Measurements from ENCODE around the gene CDCA4. TPM values are rescaled to one million over a fixed set of nuclear protein-coding genes. Genes with fewer than 3 reads are reported as not detected.
"Not testable (repeated sequence)": the region's sequence is repeated elsewhere in the genome, so short reads cannot be mapped to it uniquely, and the experiment has no call there.

Gene CDCA4
- total RNA-seq: 3.1 TPM
- long read RNA-seq, partial matches to known transcripts: 0 of 3 reads
- long read RNA-seq, other reads (novel, unspliced or antisense): 0 of 3 reads

DNA sequence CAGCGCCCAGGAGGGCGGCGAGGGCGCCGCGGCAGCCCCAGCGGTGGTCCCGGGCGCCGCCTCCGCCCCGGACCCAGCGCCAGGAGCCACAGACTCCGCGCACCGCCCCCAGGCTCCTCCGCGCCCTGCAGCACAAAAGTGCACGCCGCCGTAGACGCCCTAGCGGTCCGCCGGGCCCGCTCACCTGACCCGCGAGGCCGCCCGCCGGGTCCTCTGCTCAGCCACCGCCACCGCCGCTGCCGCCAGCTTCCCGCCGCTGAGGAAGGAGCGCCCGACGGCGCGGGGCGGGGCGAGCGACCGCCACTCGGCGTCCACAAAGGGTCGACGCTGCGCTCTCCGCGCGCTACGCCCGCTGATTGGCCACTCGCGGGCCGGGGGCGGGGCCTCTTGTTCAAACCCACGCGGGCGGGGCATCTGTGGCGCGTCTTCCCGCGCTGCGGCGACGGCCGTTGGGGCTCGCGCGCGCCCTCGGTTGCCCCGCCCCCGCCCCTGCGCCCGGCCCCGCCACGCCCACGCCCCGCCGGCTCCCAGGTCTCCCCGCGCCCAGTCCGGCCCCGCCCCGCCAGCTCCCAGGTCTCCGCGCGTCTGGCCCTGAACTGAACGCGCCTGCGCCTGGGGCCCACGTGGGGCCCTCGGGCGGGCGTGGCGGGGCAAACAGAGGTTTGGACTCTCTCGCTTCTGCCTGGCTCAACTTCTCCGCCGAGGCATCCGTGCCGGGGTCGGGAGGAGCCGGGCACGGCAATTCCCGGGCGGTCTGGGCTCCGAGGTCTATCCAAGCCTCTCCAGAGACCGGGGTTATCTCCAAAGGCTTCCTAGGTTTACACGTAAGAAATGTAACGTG, at the start of gene CDCA4:
Gene CDCA4 (minus strand): TSS at position 269 of the 841 bp plus-strand sequence. CDS start 9,154 bp downstream, outside the sequence.
- DNase-seq (ENCODE audit: missing footprints) (peak; percentile 99), ATAC-seq (peak; percentile 99)
- intact Hi-C loops (cut with DNase I): loop anchor here (1.0 to 2.0 kb wide), 3 partner anchors 35 to 70 kb away; partner anchors contain the start of gene AHNAK2

DNA sequence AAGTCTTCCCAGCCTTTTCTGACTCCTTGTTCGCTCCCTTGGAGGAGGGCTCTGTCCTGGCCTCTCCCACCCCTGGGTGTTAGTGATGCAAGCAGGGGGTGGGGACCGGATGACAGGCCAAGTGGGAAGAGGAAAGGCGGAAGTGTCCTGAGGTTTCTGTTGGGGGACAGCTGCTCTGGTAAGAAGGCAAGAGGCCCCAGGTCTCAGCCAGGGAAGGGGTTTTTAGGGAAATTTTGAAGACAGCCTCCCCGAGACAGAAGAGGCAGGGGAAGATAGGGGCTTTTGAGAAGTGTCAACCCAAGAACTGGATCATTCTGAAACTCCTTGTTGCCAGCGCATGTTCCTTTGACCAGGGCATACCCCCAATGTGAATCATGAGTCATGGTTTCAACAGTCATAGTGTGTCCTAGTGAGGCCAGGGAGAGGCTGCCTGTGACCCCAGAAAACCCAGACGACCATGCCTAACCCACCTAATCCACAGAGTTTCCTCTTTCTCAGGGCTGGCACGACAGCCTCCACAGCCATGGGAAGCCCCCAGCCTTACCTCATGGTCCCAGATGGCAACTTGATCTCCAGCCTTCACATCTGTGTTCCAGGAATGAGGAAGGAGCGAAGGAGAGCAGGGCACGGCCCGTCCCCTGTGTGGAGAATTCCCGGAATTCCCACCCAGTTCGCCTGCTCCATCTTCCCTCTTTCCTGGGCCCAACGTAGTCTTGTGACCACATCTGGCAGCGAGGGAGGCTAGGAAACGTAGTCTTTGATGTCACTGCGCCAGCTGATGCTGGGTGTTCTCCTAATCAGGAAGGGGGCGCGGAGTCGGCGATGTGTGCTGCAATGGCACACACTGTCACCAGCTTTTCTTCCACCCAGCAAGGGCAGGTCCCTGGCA, 49.2 kb upstream of the CDCA4 start:
- ATAC-seq: peak; percentile 53
- DNase-seq (ENCODE audit: missing footprints): peak; percentile 74
- intact Hi-C loops (cut with DNase I): no loop called here

DNA sequence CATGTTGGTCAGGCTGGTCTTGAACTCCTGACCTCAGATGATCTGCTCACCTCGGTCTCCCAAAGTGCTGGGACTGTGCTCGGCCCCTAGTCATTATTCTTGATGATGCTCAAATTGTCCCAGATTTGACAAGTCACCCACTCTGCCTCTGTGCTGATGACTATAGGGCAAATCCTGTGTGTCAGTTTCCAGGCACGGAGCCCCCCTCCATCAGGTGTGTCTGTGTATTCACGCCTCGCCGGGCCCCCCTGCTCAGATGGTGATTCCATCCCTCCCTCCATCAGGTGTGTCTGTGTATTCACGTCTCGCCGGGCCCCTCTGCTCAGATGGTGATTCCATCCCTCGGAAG, 48.6 kb upstream of the CDCA4 start:
- no peak for ATAC-seq
- no peak for DNase-seq (ENCODE audit: missing footprints)
- intact Hi-C loops (cut with DNase I): no loop called here

DNA sequence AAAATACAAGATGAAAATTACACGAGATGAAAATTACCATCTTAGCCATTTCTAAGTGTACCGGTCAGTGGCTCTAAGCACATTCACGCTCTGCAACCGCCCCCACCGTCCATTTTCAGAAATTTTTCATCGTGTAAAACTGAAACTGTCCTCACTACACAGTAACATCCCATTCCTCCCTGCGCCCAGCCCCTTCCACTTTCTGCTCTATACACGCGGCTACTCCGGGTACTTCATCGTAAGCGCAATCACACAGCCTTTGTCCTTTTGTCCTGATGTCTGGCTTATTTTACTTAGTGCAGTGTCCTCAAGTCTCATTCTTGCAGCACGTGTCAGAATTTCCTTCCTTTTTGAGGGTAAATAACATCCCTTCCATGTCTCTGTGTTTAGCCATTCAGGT, 47.9 kb upstream of the CDCA4 start:
- DNase-seq (ENCODE audit: missing footprints): no peak
- intact Hi-C loops (cut with DNase I): no loop called here

DNA sequence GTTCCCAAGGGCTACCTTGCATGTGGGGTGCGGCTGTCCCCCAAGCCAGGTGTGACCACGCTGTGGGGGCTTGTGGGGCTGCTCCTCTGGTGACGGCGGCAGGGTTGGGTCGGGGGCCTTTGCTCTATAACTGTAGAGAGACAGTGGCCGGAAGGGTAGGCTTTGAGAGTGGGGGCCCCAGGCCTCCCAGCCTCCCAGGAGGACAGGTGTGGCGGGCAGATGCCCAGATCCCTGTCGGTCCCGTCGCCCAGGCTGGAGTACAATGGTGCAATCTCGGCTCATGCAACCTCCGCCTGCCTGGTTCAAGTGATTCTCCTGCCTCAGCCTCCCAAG, 47.1 kb upstream of the CDCA4 start:
- intact Hi-C loops (cut with DNase I): no loop called here
- DNase-seq (ENCODE audit: missing footprints): no peak

More for the DNA sequence above, 47.9 kb upstream of the CDCA4 start:
- no peak for ATAC-seq

DNA sequence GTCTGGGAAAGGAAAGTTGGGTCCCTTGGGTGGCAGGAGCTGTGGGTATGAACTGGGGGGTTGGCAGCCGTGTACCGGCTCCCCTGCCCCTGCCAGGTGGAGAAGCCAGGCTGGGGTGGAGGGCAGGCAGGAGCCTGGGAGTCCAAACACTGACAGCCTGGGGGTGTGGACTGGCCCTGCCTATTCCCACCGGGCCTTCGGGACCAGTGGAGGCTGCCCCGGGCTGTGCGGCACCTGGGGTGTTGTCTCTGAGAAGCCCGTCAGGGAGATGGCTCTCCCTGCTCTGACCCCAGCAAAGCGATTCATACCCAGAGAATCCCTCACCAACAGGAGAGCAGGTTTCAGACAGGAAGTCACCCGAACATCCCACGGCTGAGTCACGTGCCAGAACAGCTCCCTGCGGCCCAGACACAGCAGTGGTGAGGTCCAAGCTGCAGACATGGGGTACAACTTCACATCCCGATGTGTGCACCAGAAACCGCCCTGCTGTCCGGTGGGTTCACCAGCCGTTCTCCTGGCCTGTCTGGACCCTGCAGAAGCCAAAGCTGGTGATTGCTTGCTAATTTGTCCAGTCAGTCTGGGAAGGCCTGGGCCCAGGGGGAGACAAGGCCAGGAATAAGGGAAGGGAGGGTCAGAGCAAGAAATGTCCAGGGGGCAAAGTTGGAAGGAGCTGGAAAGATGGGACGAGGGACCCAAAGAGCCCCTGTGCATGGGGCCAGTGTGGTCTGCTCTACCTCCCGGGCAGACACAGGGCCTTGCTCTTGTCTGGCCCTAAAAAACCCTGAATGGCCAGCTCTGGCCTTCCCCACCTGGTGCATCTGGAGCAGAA, 46.5 kb upstream of the CDCA4 start:
- no peak for ATAC-seq
- DNase-seq (ENCODE audit: missing footprints): no peak
- intact Hi-C loops (cut with DNase I): no loop called here

More for the DNA sequence above, 47.1 kb upstream of the CDCA4 start:
- ATAC-seq: no peak

DNA sequence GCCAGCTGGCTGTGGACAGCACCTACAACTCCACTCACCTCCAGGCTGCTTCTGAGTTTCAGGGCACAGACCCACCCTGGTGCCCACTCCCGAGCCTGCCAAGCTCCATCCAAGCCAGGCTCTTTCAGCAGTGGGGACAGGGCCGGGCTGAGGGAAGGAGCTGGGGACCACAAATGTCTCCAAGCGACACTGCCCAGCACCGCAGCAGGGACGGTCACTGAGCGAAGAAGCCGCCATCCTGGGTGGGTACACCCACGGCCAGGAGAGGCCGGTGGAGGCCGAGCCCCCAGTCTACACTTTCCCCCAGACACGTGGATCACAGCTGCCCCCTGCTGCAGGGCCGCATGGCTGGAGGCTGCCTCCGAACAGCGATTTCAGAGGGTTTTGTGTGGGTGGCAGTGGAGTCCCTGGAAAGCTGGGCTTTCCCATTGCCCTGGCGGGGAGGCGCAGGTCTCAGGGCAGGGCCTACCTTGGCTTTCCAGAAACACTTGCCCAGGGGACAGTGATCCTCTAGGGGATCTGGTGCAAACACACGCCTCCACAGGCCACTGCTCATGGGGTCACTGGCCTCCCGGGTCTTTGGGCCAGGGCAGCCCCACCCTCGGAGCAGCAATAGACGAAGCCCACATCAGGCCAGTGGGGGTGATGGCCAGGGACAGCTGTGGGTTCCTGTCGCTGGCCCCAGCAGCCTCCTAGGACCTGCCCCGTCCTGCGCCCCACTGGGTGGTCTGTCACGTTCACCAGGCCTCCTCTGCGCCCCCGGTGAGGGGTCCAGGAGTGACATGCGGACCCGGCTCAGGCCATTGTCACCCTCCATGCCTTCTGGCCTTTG, 45.6 kb upstream of the CDCA4 start:
- DNase-seq (ENCODE audit: missing footprints) (no peak), ATAC-seq (no peak)
- intact Hi-C loops (cut with DNase I): no loop called here

DNA sequence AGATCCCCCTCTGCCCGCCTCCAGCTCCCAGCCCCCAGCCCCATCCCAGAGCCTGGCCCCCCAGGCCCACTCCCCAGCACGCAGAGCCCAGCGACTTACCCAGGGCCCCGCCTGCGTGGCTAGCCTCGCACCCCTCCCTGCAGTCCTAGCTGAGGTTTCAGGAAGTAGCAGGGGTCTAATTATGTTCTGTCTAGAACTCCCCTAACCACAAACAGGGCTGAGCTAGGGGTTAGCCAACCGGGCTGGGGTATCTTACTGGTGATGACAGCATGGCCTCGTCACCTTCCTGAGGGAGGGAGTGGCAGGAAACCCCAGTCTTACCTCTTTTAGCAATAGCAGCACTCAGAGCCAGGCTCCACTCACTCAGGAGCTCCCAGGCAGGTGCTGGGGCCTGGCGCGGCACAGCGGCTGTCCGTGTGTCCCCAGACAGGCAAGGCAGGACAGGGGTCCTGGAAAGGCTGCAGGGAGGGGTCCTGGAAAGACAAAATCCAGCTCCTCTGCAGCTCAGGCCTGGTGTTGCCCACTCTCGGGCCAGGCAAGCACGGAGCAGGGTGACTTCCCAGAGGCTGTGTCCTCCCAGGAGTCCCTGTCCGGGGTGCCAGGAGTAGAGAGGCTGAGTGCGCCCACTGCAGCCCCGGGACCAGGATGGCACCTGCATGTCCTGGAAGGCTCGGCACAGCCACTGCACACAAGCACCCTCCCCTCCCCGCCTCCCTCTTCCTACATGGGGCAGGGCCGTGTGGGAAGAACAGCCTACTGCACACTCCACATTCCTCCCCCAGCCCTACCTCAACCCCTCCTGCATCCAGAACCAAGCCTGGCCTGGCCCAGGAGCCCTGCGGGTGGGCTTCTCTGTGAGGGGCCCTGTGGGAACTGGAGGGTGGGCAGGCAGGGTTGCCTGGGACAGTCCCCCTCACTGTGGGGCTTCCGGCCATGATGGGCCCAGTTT, 44.7 kb upstream of the CDCA4 start, which contains the start of gene GPR132:
Gene GPR132 (minus strand): TSS at position 151 of the 949 bp plus-strand sequence. CDS start 10,010 bp downstream, outside the sequence.
- intact Hi-C loops (cut with DNase I): no loop called here
- ATAC-seq (peak; percentile 47), DNase-seq (ENCODE audit: missing footprints) (peak; percentile 86)

DNA sequence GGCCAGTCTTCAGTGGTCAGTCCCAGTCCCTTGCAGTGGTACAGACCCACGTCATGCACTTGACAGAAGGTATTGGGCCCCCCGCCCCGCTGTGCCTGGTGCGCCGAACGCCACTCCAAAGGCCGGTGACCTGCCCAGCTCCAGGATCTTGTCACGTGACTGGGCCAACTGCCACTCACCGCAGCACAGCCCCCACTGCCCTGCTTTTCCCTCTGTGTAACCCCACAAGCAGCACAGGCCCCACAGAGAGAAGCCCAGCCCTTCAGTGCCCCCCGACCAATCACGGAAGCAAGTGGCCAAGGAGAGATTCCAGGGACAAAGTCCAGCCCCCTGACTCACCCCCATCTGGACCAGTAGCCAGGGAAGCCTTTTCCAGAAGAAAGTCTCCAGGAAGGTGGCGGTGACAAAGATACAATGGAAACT, 43.8 kb upstream of the CDCA4 start:
- DNase-seq (ENCODE audit: missing footprints): peak; percentile 76
- intact Hi-C loops (cut with DNase I): no loop called here
- ATAC-seq: no peak

DNA sequence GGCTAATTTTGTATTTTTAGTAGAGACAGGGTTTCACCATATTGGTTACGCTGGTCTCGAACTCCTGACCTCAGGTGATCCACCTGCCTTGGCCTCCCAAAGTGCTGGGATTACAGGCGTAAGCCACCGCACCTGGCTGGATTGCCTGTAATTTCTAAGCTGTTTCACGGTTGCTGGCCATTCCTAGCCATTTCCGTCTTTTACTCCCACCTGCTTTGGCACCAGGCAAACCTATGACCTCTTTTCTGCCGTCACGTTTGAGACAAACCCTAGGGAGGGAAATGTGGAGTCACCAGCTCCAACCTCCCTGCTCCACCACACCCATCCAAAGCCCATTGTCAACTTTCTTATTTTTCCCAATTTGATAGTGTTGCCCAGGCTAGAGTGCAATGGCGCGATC, 43.1 kb upstream of the CDCA4 start:
- intact Hi-C loops (cut with DNase I): no loop called here
- no peak for DNase-seq (ENCODE audit: missing footprints)
- no peak for ATAC-seq

DNA sequence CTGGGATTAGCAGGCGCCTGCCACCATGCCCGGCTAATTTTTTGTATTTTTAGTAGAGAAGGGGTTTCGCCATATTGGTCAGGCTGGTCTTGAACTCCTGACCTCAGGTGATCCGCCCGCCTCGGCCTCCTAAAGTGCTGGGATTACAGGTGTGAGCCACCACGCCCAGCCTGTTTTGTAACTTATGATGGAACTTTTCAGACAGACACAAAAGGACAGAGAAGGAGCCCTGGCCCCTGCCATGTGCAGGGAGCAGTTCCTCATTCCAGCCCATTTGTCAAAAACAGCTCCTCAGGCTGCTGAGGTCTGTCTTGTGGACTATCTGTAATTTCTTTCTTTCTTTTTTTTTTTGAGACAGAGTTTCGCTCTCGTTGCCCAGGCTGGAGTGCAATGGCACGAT, 42.6 kb upstream of the CDCA4 start:
- intact Hi-C loops (cut with DNase I); ATAC-seq; DNase-seq (ENCODE audit: missing footprints): not testable (repeated sequence)

DNA sequence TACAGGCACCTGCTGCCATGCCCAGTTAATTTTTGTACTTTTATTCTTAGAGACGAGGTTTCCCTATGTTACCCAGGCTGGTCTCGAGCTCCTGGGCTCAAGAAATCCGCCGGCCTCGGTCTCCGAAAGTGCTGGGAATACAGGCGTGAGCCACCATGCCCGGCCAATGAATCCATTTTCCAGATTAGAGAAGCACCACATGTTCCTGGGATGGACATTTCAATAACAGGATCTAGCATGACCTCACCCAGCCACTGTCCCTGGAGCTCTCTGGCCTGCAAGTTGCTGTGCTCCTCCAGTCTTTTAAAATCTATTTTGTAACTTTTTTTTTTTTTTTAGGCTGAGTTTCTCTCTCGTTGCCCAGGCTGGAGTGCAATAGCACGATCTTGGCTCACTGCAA, 42.2 kb upstream of the CDCA4 start:
- intact Hi-C loops (cut with DNase I): no loop called here
- no peak for DNase-seq (ENCODE audit: missing footprints)
- no peak for ATAC-seq

DNA sequence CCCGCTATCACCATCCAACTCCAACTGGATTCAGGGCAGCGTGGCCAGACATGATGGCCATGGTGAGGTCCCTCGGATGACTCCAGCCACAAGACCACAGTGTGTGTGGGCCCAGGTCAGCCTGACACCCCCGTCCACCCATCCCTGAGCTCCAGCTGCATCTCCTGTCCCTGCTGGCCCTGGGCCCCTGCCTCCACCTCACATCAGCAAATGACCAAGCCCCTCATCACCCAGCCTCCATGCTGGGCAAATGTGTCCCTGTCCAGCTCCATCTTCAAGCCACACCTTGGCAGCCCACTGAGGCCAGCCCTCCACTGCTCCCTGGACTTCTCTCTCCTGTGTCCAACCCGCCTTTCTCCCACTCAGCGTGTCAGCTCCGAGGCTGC, 41.2 kb upstream of the CDCA4 start:
- ATAC-seq: no peak
- DNase-seq (ENCODE audit: missing footprints): no peak
- intact Hi-C loops (cut with DNase I): no loop called here

DNA sequence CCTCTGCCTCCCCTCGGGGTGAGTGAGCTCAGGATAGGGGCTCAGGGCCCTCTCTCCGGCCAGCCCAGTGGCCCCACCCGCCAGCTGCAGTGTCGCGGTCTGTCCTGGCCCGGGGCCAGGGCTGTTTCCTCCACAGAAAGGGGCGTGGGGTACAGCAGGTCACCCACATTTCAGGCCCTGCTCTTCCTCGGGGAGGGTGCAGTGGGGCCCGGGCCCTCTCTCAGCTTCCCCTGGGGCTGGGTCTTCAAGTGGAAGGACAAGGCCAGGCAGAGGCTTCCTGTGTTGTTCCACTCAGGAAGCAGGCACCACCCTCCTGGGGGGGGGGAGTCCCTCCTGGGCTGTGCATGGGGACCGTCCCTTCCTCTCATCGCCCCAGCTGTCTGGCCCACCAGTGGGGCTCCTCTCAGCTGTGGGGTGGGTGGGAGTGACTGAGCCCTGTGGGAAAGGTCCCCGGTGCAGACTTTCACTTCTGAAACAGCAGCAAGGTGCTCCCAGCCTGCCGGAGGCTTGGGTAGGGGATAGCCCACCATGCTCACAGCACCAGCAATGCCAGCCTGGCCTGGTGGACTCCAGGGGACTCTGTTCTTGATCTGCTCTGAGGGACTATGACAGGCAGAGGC, 40.7 kb upstream of the CDCA4 start:
- ATAC-seq (peak; percentile 55), DNase-seq (ENCODE audit: missing footprints) (peak; percentile 86)

DNA sequence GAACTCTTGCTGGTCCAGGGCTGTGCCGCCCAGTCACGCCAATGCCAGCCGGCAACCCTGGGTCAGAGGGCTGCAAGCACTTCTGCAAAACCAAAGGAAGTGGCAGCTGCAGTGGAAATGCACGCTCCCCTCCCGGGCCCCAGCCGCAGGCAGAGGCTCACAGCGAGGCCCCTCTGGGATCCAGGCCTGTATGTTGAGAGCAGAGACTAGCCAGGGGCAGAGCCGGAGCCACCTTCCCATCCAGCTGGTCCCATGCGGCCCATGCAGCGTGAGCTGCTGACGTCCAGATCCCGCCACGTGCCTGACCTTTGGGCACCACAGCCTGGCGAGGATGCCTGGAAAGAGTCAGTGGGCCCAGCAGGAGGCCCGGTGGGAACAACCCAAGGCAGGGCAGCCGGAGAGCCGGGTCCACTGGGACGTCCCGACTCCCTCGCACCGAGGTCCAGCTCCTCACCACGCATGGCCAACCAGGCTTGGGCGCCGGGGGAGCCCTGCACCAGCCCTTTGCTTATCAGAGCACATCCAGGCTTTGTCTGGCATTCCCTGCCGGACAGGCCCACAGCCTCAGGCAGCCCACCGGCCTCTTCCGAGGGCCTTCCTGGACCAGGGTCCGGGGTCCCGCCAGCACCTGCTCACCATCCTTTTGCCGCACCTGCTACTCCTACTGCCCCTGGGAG, 40.0 kb upstream of the CDCA4 start:
- intact Hi-C loops (cut with DNase I): loop anchor here (2.0 kb wide), 1 partner anchor 26 kb away; no protein-coding TSS in a partner anchor
- peak; percentile 41 for ATAC-seq
- peak; percentile 86 for DNase-seq (ENCODE audit: missing footprints)

More for the DNA sequence above, 40.7 kb upstream of the CDCA4 start:
- intact Hi-C loops (cut with DNase I): loop anchor here (2.0 kb wide), 1 partner anchor 25 kb away; no protein-coding TSS in a partner anchor
